HL-60 (cell line): ENCODE results near the gene BAHCC1.

ENCODE experiments used
- DNase-seq, 2 experiments: peaks; one replicate each; pipeline ENCODE4 v3.0.0-alpha.2; 2010 to 2020; ENCODE audit warnings: low read depth in 1 of 2, low spot score in 1 of 2
- H3K27ac ChIP-seq: fragments of 250-450 bp; sonication (Bioruptor Pico); replicated peaks from 2 replicates; pipeline ENCODE4 v1.5.1; 2020; ENCODE audit warnings: mild to moderate bottlenecking, moderate library complexity
- H3K27me3 ChIP-seq: fragments of 250-450 bp; sonication (Bioruptor Pico); 2 replicates; pipeline ENCODE4 v1.5.1; 2021; ENCODE audit warnings: mild to moderate bottlenecking, moderate library complexity; ENCODE audit not compliant: insufficient read depth, poor library complexity, severe bottlenecking
- H3K4me3 ChIP-seq: replicated peaks from 2 replicates; pipeline ENCODE4 v1.5.1; 2011; ENCODE audit warnings: mild to moderate bottlenecking, control low read depth, low read length; ENCODE audit not compliant: insufficient read depth
- CTCF ChIP-seq: IDR thresholded peaks from one replicate; pipeline ENCODE4 v1.5.1; 2011; ENCODE audit warnings: low read length, control low read depth, inconsistent platforms; ENCODE audit not compliant: insufficient read depth
- GABPA ChIP-seq: IDR thresholded peaks from 2 replicates; pipeline ENCODE4 v1.6.1; 2012; ENCODE audit warnings: low read depth
- POLR2AphosphoS5 ChIP-seq: IDR thresholded peaks from 2 replicates; pipeline ENCODE4 v1.6.1; 2012; ENCODE audit warnings: low read depth
- REST ChIP-seq: IDR thresholded peaks from 2 replicates; pipeline ENCODE4 v1.6.1; 2012; ENCODE audit warnings: low read depth; ENCODE audit not compliant: insufficient replicate concordance
- SPI1 ChIP-seq: IDR thresholded peaks from 2 replicates; pipeline ENCODE4 v1.6.1; 2012; ENCODE audit warnings: low read depth, mild to moderate bottlenecking, borderline replicate concordance

The BAHCC1 gene

GRCh38 chr17:81428948-81429774 is 33.9 kb downstream of the BAHCC1 start:
- Histone ChIP-seq H3K27me3 (no peaks in the 10 kb centered on the region), H3K4me3 (peak overlapping the region; percentile 28), H3K27ac (peak overlapping the region; percentile 97)
- TF ChIP-seq REST (no peak), POLR2AphosphoS5 (peak; percentile 78)
- peak; percentile 77 to 78 for DNase-seq

DNA sequence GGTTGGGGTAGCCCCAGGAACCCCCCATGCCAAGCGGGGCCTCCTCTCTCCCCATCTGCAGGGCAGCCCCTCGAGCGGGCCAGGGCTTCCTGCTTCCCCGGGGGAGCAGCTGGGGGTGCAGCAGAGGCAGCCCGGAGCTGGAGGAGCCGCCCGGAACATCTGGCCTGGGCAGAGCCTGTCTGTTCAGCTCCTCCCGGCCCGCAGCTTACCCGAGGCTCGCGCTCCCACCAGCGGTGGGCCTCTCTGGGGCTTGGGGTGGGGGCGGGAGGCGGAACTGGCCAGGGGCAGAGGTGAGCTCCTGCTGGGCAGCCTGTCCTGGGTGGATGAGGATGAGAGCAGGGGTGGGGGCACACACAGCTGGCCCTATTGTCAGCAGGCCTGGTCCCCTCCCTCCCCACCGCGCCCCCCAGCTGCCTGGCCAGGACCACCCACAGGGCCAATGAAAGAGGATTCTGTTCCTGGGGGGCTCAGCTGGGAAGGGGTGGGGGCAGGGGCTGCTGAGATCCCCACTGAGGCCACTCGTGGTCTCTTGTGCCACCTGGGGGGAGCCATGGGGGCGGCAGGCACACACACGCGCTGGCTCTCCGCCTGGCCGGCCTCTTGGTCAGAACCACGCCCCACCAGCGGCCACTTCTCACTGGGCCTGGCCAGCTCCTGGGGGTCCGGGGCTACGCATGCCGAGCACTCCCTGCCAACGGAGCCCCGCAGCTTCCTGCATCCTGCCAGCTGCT is 34.7 kb downstream of the BAHCC1 start:
- peak; percentile 47 to 72 for DNase-seq
- H3K27ac ChIP-seq, result peak overlapping the region; percentile 97
- TF ChIP-seq GABPA (0 out of 2 replicates have a peak, but pooled peaks have one; percentile 14), SPI1 (no peak)
- no peaks in the 10 kb centered on the region for H3K27me3 ChIP-seq
- peak overlapping the region; percentile 28 for H3K4me3 ChIP-seq

GRCh38 chr17:81431545-81432482 is 36.6 kb downstream of the BAHCC1 start:
- Histone ChIP-seq H3K27me3 (no peaks in the 10 kb centered on the region), H3K27ac (0 out of 2 replicates have a peak overlapping the region, but pooled peaks have one; percentile 35), H3K4me3 (no peak overlapping the region)
- TF ChIP-seq GABPA, result no peak
- no peak for TF ChIP-seq REST
- no peak for TF ChIP-seq POLR2AphosphoS5
- TF ChIP-seq SPI1, result no peak
- no peak for TF ChIP-seq CTCF
- no peak for DNase-seq

DNA sequence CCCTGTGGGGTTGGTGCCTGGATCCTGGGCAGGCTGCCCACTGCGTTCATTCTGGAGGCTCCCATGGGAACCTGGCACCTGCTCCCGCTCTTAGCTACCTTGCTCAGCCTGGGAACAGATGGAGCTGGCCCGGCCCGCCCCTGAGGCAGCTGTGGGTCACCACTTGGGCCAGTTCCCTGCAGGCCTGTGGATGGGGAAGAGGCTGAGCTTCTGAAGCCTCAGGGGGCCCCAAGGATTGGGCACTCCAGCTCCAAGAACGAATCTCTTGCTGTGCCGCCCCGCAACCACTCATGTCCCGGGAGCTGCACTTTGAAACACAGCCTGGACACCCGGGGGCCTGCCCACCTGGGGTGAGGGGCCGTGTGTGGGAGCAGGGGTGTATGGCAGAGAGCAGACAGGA is 37.7 kb downstream of the BAHCC1 start:
- no peak overlapping the region for H3K4me3 ChIP-seq
- H3K27me3 ChIP-seq, result no peaks in the 10 kb centered on the region
- DNase-seq, result no peak
- no peak overlapping the region for H3K27ac ChIP-seq
- TF ChIP-seq GABPA (no peak), POLR2AphosphoS5 (no peak), CTCF (no peak), SPI1 (no peak), REST (no peak)
